ENCODE data around the gene CD22. TPM values are rescaled to one million over a fixed set of nuclear protein-coding genes. Genes with fewer than 3 reads are reported as not detected.
"Not testable (repeated sequence)": the region's sequence is repeated elsewhere in the genome, so short reads cannot be mapped to it uniquely, and the experiment has no call there.

CD22 gene
- total and polyA plus RNA-seq, 10 donors, result 251 to 446 (median 362) TPM

DNA sequence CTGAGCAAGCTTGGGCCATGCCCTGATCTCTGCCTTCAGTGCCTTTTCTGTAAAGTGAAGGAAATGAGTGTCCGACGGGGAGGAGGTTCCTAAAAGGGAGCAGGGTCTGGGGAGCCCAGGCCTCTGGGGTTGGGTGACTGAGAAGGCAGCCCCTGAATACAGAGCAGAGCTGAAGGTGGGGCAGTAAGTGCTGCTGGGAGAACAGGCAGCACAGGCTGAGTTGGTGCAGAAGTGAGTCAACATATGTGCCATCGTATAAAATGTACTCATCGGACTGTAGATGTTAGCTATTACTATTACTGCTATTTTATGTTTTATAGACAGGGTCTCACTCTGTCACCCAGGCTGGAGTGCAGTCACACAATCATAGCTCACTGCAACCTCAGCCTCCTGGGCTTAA is 47.7 kb upstream of the CD22 start:
- 61 to 89% (median 66%) methylated on average over 4 of the region's 4 CpGs for WGBS, 5 donors
- no peak for DNase-seq
- intact Hi-C loops (cut with DNase I; ENCODE audit: low total_unique reads), result no loop called here
- Histone ChIP-seq H3K4me1 (peaks cover 5 to 59% (median 32%) of the 10 kb centered on the region in 6 donors), H3K4me3 (no peak overlapping the region), H3K9me3 (no peaks in the 10 kb centered on the region), H3K36me3 (peaks cover 3 to 39% (median 33%) of the 10 kb centered on the region in 6 donors), H3K27ac (peak overlapping the region in 1 of 8 donors; percentile 45), H3K27me3 (replicated peaks in 1 of 7) (peaks cover 0 to 14% (median 0%) of the 10 kb centered on the region in 7 donors)
- no peak for TF ChIP-seq POLR2A (IDR thresholded peaks at IDR 0.05)
- TF ChIP-seq, protein P1, sequence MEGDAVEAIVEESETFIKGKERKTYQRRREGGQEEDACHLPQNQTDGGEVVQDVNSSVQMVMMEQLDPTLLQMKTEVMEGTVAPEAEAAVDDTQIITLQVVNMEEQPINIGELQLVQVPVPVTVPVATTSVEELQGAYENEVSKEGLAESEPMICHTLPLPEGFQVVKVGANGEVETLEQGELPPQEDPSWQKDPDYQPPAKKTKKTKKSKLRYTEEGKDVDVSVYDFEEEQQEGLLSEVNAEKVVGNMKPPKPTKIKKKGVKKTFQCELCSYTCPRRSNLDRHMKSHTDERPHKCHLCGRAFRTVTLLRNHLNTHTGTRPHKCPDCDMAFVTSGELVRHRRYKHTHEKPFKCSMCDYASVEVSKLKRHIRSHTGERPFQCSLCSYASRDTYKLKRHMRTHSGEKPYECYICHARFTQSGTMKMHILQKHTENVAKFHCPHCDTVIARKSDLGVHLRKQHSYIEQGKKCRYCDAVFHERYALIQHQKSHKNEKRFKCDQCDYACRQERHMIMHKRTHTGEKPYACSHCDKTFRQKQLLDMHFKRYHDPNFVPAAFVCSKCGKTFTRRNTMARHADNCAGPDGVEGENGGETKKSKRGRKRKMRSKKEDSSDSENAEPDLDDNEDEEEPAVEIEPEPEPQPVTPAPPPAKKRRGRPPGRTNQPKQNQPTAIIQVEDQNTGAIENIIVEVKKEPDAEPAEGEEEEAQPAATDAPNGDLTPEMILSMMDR (IDR thresholded peaks at IDR 0.05 in 8 of 11, conservative IDR thresholded peaks at IDR 0.05 in 3 of 11), result no peak
- no peak for TF ChIP-seq POLR2AphosphoS5 (IDR thresholded peaks at IDR 0.05)

DNA sequence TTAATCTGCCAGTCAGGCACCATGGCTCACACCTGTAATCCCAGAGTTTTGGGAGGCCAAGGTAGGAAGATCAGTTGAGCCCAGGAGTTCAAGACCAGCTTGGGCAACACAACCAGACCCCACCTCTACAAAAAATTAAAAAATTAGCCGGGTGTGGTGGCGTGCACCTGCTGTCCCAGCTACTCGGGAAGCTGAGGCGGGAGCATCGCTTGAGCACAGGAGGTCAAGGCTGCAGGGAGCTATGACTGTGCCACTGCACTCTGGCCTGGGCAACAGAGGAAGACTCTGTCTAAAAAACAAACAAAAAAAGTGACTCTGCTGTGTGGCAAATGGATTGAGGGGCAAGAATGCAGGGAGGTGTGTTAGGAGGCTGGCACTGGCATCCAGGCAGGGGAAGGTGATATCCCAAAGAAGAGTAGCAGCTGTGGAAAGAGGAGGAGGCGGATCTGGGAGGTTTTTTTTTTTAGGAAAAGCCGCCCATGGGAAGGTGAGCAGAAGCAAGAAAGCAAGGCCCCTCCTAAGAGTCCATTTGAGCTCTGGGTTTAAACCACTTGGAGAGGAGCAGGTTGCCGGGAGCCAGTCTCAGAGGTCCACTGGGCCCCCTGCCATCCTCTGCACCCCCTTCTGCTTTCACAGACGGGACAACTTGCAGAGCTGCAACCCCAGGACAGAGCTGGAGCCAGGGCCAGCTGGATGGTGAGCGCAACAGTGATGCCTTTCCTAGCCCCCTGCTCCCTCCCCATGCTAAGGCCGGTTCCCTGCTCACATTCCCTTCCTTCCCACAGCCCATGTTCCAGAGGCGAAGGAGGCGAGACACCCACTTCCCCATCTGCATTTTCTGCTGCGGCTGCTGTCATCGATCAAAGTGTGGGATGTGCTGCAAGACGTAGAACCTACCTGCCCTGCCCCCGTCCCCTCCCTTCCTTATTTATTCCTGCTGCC is 44.6 kb upstream of the CD22 start:
- Histone ChIP-seq H3K27me3 (replicated peaks in 1 of 7) (peaks cover 0 to 14% (median 0%) of the 10 kb centered on the region in 7 donors), H3K27ac (no peak overlapping the region), H3K9me3 (no peaks in the 10 kb centered on the region), H3K4me1 (peaks cover 5 to 40% (median 32%) of the 10 kb centered on the region in 6 donors), H3K4me3 (no peak overlapping the region), H3K36me3 (peaks cover 0 to 8% (median 5%) of the 10 kb centered on the region in 6 donors)
- 65 to 82% (median 76%) methylated on average over 17 of the region's 17 CpGs for WGBS, 5 donors
- intact Hi-C loops (cut with DNase I; ENCODE audit: low total_unique reads), result no loop called here
- TF ChIP-seq, protein P1 (IDR thresholded peaks at IDR 0.05 in 8 of 11, conservative IDR thresholded peaks at IDR 0.05 in 3 of 11), result no peak
- TF ChIP-seq POLR2A (IDR thresholded peaks at IDR 0.05), result no peak
- TF ChIP-seq POLR2AphosphoS5 (IDR thresholded peaks at IDR 0.05), result no peak
- no peak for DNase-seq

DNA sequence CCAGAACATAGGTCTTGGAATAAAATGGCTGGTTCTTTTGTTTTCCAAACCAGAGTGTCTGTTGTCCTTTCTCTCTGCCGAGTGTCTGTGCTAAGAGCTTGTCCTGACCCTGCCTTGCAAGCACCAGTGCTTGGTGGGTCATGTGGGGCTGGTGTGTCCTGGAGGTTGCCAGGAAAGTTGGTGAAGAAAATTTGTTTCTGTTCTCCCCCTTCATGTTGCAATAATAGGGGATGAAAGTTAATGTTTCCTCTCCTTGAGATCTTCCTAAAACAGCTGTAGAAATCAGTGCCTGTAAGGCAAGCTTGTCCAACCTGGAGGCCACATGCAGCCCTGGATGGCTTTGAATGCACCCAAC is 43.9 kb upstream of the CD22 start:
- whole genome bisulfite sequencing, 5 donors, result 32 to 80% (median 44%) methylated on average over 1 of the region's 1 CpG
- intact Hi-C loops (cut with DNase I; ENCODE audit: low total_unique reads), result no loop called here
- DNase-seq, result no peak
- Histone ChIP-seq H3K9me3 (no peaks in the 10 kb centered on the region), H3K27me3 (replicated peaks in 1 of 7) (peaks cover 0 to 14% (median 0%) of the 10 kb centered on the region in 7 donors), H3K36me3 (peaks cover 0 to 2% (median under 1%) of the 10 kb centered on the region in 6 donors), H3K4me3 (no peak overlapping the region), H3K27ac (no peak overlapping the region), H3K4me1 (peaks cover 5 to 34% (median 28%) of the 10 kb centered on the region in 6 donors)
- TF ChIP-seq, protein P1 (IDR thresholded peaks at IDR 0.05 in 8 of 11, conservative IDR thresholded peaks at IDR 0.05 in 3 of 11), result no peak
- TF ChIP-seq POLR2A (IDR thresholded peaks at IDR 0.05), result no peak
- TF ChIP-seq POLR2AphosphoS5 (IDR thresholded peaks at IDR 0.05), result no peak

DNA sequence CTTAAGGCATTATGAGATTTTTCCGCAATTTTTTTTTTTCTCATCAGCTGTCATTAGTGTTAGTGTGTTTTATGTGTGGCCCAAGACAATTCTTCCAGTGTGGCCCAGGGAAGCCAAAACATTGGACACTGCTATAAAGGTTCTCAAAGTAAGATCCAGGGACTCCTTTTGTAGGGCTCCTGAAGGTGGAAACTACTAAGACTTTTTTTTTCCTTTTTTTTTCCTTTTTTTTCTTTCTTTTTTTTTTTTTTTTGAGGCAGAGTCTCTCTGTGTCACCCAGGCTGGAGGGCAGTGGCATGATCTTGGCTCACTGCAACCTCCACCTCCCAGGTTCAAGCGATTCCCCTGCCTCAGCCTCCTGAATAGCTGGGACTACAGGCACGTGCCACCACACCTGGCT is 43.5 kb upstream of the CD22 start:
- H3K4me3 ChIP-seq; intact Hi-C loops (cut with DNase I; ENCODE audit: low total_unique reads); H3K36me3 ChIP-seq; H3K9me3 ChIP-seq; H3K27ac ChIP-seq; DNase-seq: not testable (repeated sequence)
- H3K27me3 ChIP-seq (replicated peaks in 1 of 7), result peaks cover 0 to 14% (median 0%) of the 10 kb centered on the region in 7 donors
- peaks cover 5 to 30% (median 24%) of the 10 kb centered on the region in 6 donors for H3K4me1 ChIP-seq
- WGBS, 5 donors, result 88 to 94% (median 91%) methylated on average over 3 of the region's 3 CpGs

DNA sequence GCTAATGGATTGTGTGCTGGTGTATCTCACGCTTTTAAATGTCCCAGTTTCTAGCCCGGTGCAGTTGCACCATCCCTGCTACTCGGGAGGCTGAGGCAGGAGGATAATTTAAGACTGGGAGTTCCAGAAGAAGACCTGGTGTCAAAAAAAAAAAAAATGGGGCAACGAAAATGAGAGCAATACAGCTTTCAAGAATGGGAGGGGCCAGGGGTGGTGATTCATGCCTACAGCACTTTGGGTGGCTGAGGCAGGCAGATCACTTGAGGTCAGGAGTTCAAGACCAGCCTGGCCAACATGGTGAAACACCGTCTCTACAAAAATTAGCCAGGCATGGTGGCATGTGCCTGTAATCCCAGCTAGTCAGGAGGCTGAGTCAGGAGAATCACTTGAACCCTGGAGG is 42.9 kb upstream of the CD22 start:
- DNase-seq; H3K36me3 ChIP-seq; intact Hi-C loops (cut with DNase I; ENCODE audit: low total_unique reads); H3K4me3 ChIP-seq; H3K27ac ChIP-seq; H3K9me3 ChIP-seq: not testable (repeated sequence)
- H3K4me1 ChIP-seq, result peaks cover 5 to 24% (median 17%) of the 10 kb centered on the region in 6 donors
- WGBS, 5 donors, result 72 to 94% (median 80%) methylated on average over 5 of the region's 5 CpGs
- H3K27me3 ChIP-seq (replicated peaks in 1 of 7), result peaks cover 0 to 14% (median 0%) of the 10 kb centered on the region in 7 donors
